Colonic mucosa (tissue), 4 donors: ENCODE data around the gene CASKIN2. TPM values are rescaled to one million over a fixed set of nuclear protein-coding genes. Genes with fewer than 3 reads are reported as not detected.
A peak's percentile ranks its signal among the peaks of the same experiment; 100 is the strongest.

ENCODE experiments used
- DNase-seq: peaks from one replicate; pipeline ENCODE4 v3.0.0-alpha.2; 2020
- H3K27ac ChIP-seq: fragments of 200-600 bp; one replicate; pipeline ENCODE4 v1.8.0; 2021
- H3K27me3 ChIP-seq: fragments of 200-600 bp; one replicate; pipeline ENCODE4 v1.8.0; 2021
- H3K36me3 ChIP-seq: fragments of 200-600 bp; one replicate; pipeline ENCODE4 v1.8.0; 2021
- H3K4me1 ChIP-seq: fragments of 200-600 bp; one replicate; pipeline ENCODE4 v1.8.0; 2021; ENCODE audit warnings: mild to moderate bottlenecking
- H3K4me3 ChIP-seq: fragments of 200-600 bp; one replicate; pipeline ENCODE4 v1.8.0; 2021
- H3K9ac ChIP-seq, 2 donors: one replicate each; pipeline ENCODE4 v1.7.0; 2013; ENCODE audit warnings: control low read depth in 2 of 2, low read depth in 2 of 2, low read length in 2 of 2
- H3K9me3 ChIP-seq: fragments of 200-600 bp; one replicate; pipeline ENCODE4 v1.8.0; 2021
- CTCF ChIP-seq: fragments of 200-600 bp; IDR thresholded peaks from one replicate; pipeline ENCODE4 v1.8.0; 2022; ENCODE audit warnings: antibody characterized with exemption, mild to moderate bottlenecking
- intact Hi-C: fragments of 100-400 bp; cut with DNase I; formaldehyde crosslinking; loops from one replicate; pipeline ENCODE4 v1.14.1; 2022
- total RNA-seq, 2 donors: library from RNA; stranded (reverse); fragmentation: NEBNext Ultra II Directional in 1 of 2; extraction: Animal tissue kit (Norgen Biotek cat#: 25700) in 1 of 2; gene quantifications; one replicate each; pipeline ENCODE4 v1.2.1, GENCODE V29; 2021
- donor health status: healthy.
- donor health status: DM: no; HTN: no; CAD: no.
- donor health status: DM: no; HTN: no; CAD: no.

The CASKIN2 gene
- total RNA-seq, 2 donors from 2014 or later, result 26.5 to 28.6 TPM

GRCh38 chr17:75525806-75526554 lies 10.6 kb upstream of the CASKIN2 start:
- H3K27ac ChIP-seq, result peak overlapping the region; percentile 95

GRCh38 chr17:75524970-75525805 lies 9.9 kb upstream of the CASKIN2 start, which contains the start of gene LLGL2:
Gene LLGL2, plus strand, starts transcription at chr17:75525697. Its CDS starts 17,730 bp downstream, at chr17:75543427.
- Histone ChIP-seq H3K36me3 (no peaks in the 10 kb centered on the region), H3K27me3 (no peaks in the 10 kb centered on the region), H3K4me3 (peak within 1 kb of the TSS; percentile 82), H3K27ac (peak within 1 kb of the TSS; percentile 96), H3K9ac (peak within 1 kb of the TSS; percentile 96 to 99), H3K9me3 (no peaks in the 10 kb centered on the region), H3K4me1 (peaks cover 10% of the 10 kb centered on the region)
- intact Hi-C loops, result loop anchor here (10.0 kb wide), 1 partner anchor 60 kb away; the partner anchor contains the start of gene MYO15B
- TF ChIP-seq CTCF, result peak; percentile 32
- peak; percentile 94 for DNase-seq

More at GRCh38 chr17:75525806-75526554, 10.6 kb upstream of the CASKIN2 start:
- Histone ChIP-seq H3K36me3 (no peaks in the 10 kb centered on the region), H3K4me3 (peak overlapping the region; percentile 82), H3K9me3 (no peaks in the 10 kb centered on the region), H3K27me3 (no peaks in the 10 kb centered on the region), H3K9ac (peak overlapping the region; percentile 96 to 99), H3K4me1 (peaks cover 15% of the 10 kb centered on the region)
- intact Hi-C loops, result loop anchor here (10.0 kb wide), 1 partner anchor 59 kb away; the partner anchor contains the start of gene MYO15B
- no peak for TF ChIP-seq CTCF
- DNase-seq, result peak; percentile 52

DNA sequence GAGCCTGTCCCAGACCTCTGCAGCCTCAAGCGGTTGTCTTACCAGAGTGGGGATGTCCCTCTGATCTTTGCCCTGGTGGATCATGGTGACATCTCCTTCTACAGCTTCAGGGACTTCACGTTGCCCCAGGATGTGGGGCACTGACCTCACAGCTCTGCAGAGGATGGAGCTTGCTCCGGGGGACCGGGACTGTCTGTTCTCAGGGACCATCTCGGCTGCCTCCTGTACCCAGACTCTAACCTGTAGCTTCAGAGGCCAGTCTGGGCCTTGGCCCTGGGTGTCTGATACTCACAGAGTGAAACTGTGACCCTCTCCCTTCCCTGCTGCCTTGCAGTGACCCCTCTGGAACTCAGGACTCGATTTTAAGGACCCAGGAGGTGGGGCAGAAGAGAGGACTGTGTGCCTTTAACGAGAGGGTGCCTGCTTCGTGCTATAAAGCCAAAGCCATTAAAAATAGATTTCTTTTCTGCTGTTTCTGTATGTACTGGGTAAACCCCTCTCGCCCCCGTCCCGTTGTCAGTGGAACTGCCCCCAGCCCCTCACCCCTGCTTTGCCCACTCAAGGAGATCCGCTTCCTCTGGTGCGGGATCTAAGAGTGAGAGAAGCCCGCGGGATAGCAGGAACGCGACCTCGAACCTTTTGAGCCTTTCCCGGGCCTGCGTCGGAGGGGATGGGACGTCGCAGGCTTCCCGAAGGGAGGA lies 9.1 kb upstream of the CASKIN2 start:
- H3K4me1 ChIP-seq, result peaks cover 10% of the 10 kb centered on the region
- no peak for DNase-seq
- no peaks in the 10 kb centered on the region for H3K27me3 ChIP-seq
- no peak for TF ChIP-seq CTCF
- peak overlapping the region; percentile 82 for H3K4me3 ChIP-seq
- no peaks in the 10 kb centered on the region for H3K36me3 ChIP-seq
- no peaks in the 10 kb centered on the region for H3K9me3 ChIP-seq
- intact Hi-C loops, result loop anchor here (10.0 kb wide), 1 partner anchor 60 kb away; the partner anchor contains the start of gene MYO15B
- H3K9ac ChIP-seq, result peak overlapping the region; percentile 57 to 80
- H3K27ac ChIP-seq, result peak overlapping the region; percentile 96

- no peak for TF ChIP-seq CTCF
- H3K27me3 ChIP-seq, result no peaks in the 10 kb centered on the region
- DNase-seq, result no peak
- H3K9ac ChIP-seq, result no peak overlapping the region
- H3K36me3 ChIP-seq, result no peaks in the 10 kb centered on the region
- H3K27ac ChIP-seq, result no peak overlapping the region
- no peak overlapping the region for H3K4me3 ChIP-seq
- intact Hi-C loops, result loop anchor here (10.0 kb wide), 1 partner anchor 61 kb away; the partner anchor contains the start of gene MYO15B
- H3K4me1 ChIP-seq, result peaks cover 10% of the 10 kb centered on the region
- no peaks in the 10 kb centered on the region for H3K9me3 ChIP-seq
Measured at GRCh38 chr17:75523647-75524046, 8.3 kb upstream of the CASKIN2 start.
